ENCODE data around the gene L3MBTL2.
A peak's percentile ranks its signal among the peaks of the same experiment; 100 is the strongest.

L3MBTL2 gene

DNA sequence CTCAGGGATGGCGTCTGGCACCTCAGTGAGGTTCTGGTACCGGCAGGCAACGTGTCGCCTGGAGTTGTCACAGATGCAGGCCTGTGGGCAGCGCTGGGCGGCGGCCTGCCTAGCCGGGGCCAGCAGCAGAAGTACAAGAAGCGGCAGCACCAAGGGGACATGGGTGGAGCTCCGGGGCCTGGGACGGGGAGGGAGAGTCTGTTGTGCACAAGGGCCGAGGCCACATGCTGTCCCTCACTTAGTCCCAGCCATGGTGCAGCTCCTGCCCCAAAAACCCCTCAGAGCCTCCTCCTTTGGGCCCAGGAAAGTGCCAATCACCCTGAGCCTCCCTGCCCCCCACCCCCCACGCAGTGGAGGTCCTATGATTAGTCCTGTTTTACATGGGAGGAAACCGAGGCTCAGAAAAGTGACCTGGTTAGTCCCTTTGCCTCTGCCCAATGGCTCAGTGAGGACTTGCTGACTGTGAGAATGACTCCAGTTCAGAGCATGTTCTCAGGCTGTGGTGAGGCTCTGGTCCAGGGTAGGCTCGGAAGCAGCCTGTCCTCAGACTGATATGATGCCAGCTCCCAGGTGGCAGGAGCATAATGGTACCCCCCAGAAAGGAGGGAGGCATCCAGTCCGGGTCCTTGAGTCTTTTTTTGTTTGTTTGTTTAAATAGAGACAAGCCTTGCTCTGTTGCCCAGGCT is 34.5 kb downstream of the L3MBTL2 start:
- Histone ChIP-seq H3K4me3 (ENCODE audit: severe bottlenecking) (no peak overlapping the region), H3K27ac (ENCODE audit: poor library complexity, severe bottlenecking) (no peak overlapping the region), H3K4me1 (ENCODE audit: insufficient read depth, poor library complexity, severe bottlenecking) (no peaks in the 10 kb centered on the region), H3K9me3 (ENCODE audit: severe bottlenecking) (no peaks in the 10 kb centered on the region), H3K36me3 (ENCODE audit: low read depth) (no peaks in the 10 kb centered on the region), H3K27me3 (ENCODE audit: insufficient read depth, poor library complexity, severe bottlenecking) (no peaks in the 10 kb centered on the region)
- DNase-seq (ENCODE audit: low spot score): no peak
- no peak for ATAC-seq (ENCODE audit: low read depth)
- TF ChIP-seq, protein P1, sequence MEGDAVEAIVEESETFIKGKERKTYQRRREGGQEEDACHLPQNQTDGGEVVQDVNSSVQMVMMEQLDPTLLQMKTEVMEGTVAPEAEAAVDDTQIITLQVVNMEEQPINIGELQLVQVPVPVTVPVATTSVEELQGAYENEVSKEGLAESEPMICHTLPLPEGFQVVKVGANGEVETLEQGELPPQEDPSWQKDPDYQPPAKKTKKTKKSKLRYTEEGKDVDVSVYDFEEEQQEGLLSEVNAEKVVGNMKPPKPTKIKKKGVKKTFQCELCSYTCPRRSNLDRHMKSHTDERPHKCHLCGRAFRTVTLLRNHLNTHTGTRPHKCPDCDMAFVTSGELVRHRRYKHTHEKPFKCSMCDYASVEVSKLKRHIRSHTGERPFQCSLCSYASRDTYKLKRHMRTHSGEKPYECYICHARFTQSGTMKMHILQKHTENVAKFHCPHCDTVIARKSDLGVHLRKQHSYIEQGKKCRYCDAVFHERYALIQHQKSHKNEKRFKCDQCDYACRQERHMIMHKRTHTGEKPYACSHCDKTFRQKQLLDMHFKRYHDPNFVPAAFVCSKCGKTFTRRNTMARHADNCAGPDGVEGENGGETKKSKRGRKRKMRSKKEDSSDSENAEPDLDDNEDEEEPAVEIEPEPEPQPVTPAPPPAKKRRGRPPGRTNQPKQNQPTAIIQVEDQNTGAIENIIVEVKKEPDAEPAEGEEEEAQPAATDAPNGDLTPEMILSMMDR (IDR thresholded peaks at IDR 0.05; ENCODE audit: poor library complexity, severe bottlenecking): no peak

DNA sequence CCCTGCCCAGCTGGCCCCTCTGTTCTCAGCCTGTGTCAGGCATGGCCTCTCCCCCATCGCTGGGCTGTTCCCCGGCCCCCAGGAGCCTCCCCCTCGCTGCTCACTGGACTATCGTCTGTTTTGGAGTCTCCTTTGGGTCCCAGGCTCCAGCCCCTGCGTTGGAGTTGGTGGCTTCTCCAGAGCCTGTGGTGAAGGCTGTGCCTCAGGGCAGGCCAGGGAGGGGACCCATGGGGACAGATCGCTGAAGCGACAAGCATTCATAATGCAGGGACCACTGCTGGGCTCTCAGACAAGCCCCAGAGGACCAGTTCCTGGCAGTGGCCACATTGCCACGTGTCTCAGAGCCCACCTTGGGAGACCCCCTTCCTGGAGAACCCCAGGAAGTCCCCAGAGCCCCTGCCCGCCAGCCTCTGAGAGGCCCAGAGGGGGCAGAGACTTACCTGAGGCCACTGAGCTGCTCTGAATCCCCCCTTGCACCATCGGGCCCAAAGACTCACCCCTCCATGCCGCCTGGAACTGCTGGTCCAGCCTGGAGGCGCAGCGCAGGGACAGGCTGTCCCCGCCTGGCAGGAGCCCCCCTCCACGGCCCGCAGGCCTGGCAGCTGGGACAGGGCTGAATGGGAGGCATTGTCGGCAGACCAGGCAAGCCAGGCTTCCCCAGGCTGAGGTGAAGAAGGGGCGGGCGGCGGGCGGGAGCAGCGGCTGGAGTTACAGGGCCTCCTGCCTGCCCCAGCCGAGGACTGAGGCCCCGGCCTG is 35.4 kb downstream of the L3MBTL2 start, which contains the start of gene CHADL:
Gene CHADL (minus strand): TSS at position 555 of the 756 bp plus-strand sequence. CDS start 50 bp downstream, at position 505.
- Histone ChIP-seq H3K4me1 (ENCODE audit: insufficient read depth, poor library complexity, severe bottlenecking) (no peaks in the 10 kb centered on the region), H3K4me3 (ENCODE audit: severe bottlenecking) (no peak within 1 kb of the TSS), H3K9me3 (ENCODE audit: severe bottlenecking) (no peaks in the 10 kb centered on the region), H3K36me3 (ENCODE audit: low read depth) (no peaks in the 10 kb centered on the region), H3K27me3 (ENCODE audit: insufficient read depth, poor library complexity, severe bottlenecking) (no peaks in the 10 kb centered on the region), H3K27ac (ENCODE audit: poor library complexity, severe bottlenecking) (no peak within 1 kb of the TSS)
- TF ChIP-seq, protein P1 (IDR thresholded peaks at IDR 0.05; ENCODE audit: poor library complexity, severe bottlenecking): no peak
- DNase-seq (ENCODE audit: low spot score) (no peak), ATAC-seq (ENCODE audit: low read depth) (no peak)

DNA sequence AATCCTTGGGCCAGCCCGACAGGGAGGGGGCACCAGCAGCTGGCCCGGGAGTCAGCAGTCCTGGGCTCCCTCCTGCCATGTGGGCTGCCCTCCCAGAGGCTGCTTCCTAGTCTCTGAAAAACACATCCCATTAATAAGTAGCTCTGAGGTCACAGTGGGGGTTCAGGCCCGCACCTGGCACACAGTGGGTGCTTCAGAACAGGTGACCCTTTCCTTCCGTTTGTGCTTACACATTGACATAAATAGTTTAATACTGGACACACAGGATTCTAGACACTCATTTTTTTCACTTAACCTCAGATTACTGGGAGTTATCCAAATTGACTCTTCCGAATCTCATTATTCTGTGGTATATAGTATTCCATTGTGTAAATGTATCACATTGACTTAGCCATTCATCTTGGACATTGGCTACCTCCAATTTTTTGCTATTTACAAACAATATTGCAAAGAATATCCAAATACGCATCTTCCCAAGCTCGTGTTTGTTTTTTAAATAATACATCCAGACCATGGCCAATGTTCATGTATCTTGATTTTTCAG is 36.1 kb downstream of the L3MBTL2 start:
- no peak for ATAC-seq (ENCODE audit: low read depth)
- no peaks in the 10 kb centered on the region for H3K27me3 ChIP-seq (ENCODE audit: insufficient read depth, poor library complexity, severe bottlenecking)
- H3K27ac ChIP-seq (ENCODE audit: poor library complexity, severe bottlenecking): no peak overlapping the region
- TF ChIP-seq, protein P1 (IDR thresholded peaks at IDR 0.05; ENCODE audit: poor library complexity, severe bottlenecking): no peak
- no peak overlapping the region for H3K4me3 ChIP-seq (ENCODE audit: severe bottlenecking)
- H3K4me1 ChIP-seq (ENCODE audit: insufficient read depth, poor library complexity, severe bottlenecking): no peaks in the 10 kb centered on the region
- DNase-seq (ENCODE audit: low spot score): no peak
- H3K9me3 ChIP-seq (ENCODE audit: severe bottlenecking): no peaks in the 10 kb centered on the region
- peaks cover under 1% of the 10 kb centered on the region; the same call in 1 of the 2 replicates for H3K36me3 ChIP-seq (ENCODE audit: low read depth)

DNA sequence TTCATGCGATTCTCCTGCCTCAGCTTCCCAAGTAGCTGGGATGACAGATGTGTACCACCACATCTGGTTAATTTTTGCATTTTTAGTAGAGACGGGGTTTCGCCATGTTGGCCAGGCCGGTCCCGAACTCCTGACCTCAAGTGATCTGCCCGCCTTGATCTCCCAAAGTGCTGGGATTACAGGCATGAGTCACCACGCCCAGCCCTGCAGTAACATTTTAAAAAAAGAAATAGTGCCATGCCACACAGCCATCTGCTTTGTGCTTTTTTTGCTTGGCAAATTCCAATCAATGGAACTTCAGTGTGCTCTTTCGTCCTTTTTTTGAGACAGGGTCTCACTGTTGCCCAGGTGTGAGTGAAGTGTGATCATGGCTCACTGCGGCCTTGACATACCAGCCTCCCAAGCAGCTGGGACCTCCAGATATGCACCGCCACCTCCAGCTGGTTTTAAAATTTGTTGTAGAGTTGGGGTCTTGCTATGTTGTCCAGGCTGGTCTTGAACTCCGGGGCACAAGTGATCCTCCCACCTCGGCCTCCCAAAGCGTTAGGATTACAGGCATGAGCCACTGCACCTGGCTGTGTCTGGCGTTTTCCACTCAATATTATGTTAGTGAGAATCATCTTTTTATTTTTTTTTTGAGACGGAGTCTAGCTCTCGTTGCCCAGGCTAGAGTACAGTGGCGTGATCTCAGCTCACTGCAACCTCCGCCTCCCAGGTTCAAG is 37.4 kb downstream of the L3MBTL2 start:
- Histone ChIP-seq H3K27me3 (ENCODE audit: insufficient read depth, poor library complexity, severe bottlenecking) (no peaks in the 10 kb centered on the region), H3K27ac (ENCODE audit: poor library complexity, severe bottlenecking) (peak overlapping the region; percentile 20), H3K36me3 (ENCODE audit: low read depth) (peaks cover 12% of the 10 kb centered on the region), H3K4me1 (ENCODE audit: insufficient read depth, poor library complexity, severe bottlenecking) (no peaks in the 10 kb centered on the region), H3K9me3 (ENCODE audit: severe bottlenecking) (no peaks in the 10 kb centered on the region), H3K4me3 (ENCODE audit: severe bottlenecking) (no peak overlapping the region)
- no peak for ATAC-seq (ENCODE audit: low read depth)
- DNase-seq (ENCODE audit: low spot score): no peak
- TF ChIP-seq, protein P1 (IDR thresholded peaks at IDR 0.05; ENCODE audit: poor library complexity, severe bottlenecking): no peak
